ENCODE measurements around the gene ZFP36L2.

- no peak for TF ChIP-seq GATA2 (IDR thresholded peaks at IDR 0.05; ENCODE audit: low read depth, low read length)
- TF ChIP-seq GATA3 (IDR thresholded peaks at IDR 0.05; ENCODE audit: low read depth, low read length), result no peak
These were observed 33.1 kb upstream of the ZFP36L2 start for GRCh38 chr2:43259512-43259911.

All from SH-SY5Y (cell line).